MM.1S (cell line): ENCODE measurements around the gene COL25A1.

Source experiments
- CTCF ChIP-seq: fragments of 300-600 bp; sonication (generic); IDR thresholded peaks from 2 replicates; pipeline ENCODE4 v1.5.1; 2016; ENCODE audit warnings: antibody characterized with exemption, low read length, mixed read lengths
- EZH2phosphoT487 ChIP-seq: fragments of 300-600 bp; sonication (generic); IDR thresholded peaks from 2 replicates; pipeline ENCODE4 v1.6.1; 2018; ENCODE audit warnings: antibody characterized with exemption, low read length

GRCh38 chr4:108821351-108821930, 481.0 kb downstream of the COL25A1 start:
- TF ChIP-seq CTCF (no peak), EZH2phosphoT487 (no peak)
